Measurements from ENCODE around the gene GADL1. TPM values are rescaled to one million over a fixed set of nuclear protein-coding genes. Genes with fewer than 3 reads are reported as not detected.
A peak's percentile ranks its signal among the peaks of the same experiment; 100 is the strongest.

GADL1 gene
- total and polyA plus RNA-seq, 2 experiments from 2014 or later: 13.5 to 16.9 TPM

GRCh38 chr3:30934208-30934550 lies 39.7 kb upstream of the GADL1 start:
- peaks cover 5% of the 10 kb centered on the region for H3K4me1 ChIP-seq (ENCODE audit: low read depth)
- TF ChIP-seq CTCF (IDR thresholded peaks at IDR 0.05; ENCODE audit: low read depth, low read length): peak; percentile 66
- no peaks in the 10 kb centered on the region for H3K9me3 ChIP-seq (ENCODE audit: low read depth)
- no peaks in the 10 kb centered on the region for H3K36me3 ChIP-seq
- H3K27me3 ChIP-seq: no peaks in the 10 kb centered on the region
- DNase-seq (ENCODE audit: low read depth in 1 of 2, low spot score in 1 of 2): peak; percentile 55 to 73
- no peak overlapping the region for H3K4me3 ChIP-seq
- H3K27ac ChIP-seq: no peak overlapping the region

- peaks cover 5% of the 10 kb centered on the region for H3K4me1 ChIP-seq (ENCODE audit: low read depth)
- H3K27me3 ChIP-seq: no peaks in the 10 kb centered on the region
- H3K9me3 ChIP-seq (ENCODE audit: low read depth): no peaks in the 10 kb centered on the region
- no peak overlapping the region for H3K27ac ChIP-seq
- no peak for DNase-seq (ENCODE audit: low read depth in 1 of 2, low spot score in 1 of 2)
- no peaks in the 10 kb centered on the region for H3K36me3 ChIP-seq
- no peak for TF ChIP-seq CTCF (IDR thresholded peaks at IDR 0.05; ENCODE audit: low read depth, low read length)
- H3K4me3 ChIP-seq: no peak overlapping the region
Observed at GRCh38 chr3:30933478-30934207, 39.2 kb upstream of the GADL1 start.

- no peak overlapping the region for H3K27ac ChIP-seq
- DNase-seq (ENCODE audit: low read depth in 1 of 2, low spot score in 1 of 2): no peak
- no peaks in the 10 kb centered on the region for H3K27me3 ChIP-seq
- H3K4me1 ChIP-seq (ENCODE audit: low read depth): peaks cover 5% of the 10 kb centered on the region
- H3K9me3 ChIP-seq (ENCODE audit: low read depth): no peaks in the 10 kb centered on the region
- TF ChIP-seq CTCF (IDR thresholded peaks at IDR 0.05; ENCODE audit: low read depth, low read length): no peak
- no peaks in the 10 kb centered on the region for H3K36me3 ChIP-seq
- H3K4me3 ChIP-seq: no peak overlapping the region
Observed at GRCh38 chr3:30932513-30933098, 38.1 kb upstream of the GADL1 start.

GRCh38 chr3:30924763-30925162 lies 30.3 kb upstream of the GADL1 start:
- no peak for TF ChIP-seq CTCF (IDR thresholded peaks at IDR 0.05; ENCODE audit: low read depth, low read length)

GRCh38 chr3:30919564-30919963 lies 25.1 kb upstream of the GADL1 start:
- no peak for TF ChIP-seq CTCF (IDR thresholded peaks at IDR 0.05; ENCODE audit: low read depth, low read length)
- Histone ChIP-seq H3K27ac (no peak overlapping the region), H3K9me3 (ENCODE audit: low read depth) (no peaks in the 10 kb centered on the region), H3K27me3 (no peaks in the 10 kb centered on the region), H3K4me1 (ENCODE audit: low read depth) (peaks cover 4% of the 10 kb centered on the region), H3K36me3 (no peaks in the 10 kb centered on the region), H3K4me3 (no peak overlapping the region)
- no peak for DNase-seq (ENCODE audit: low read depth in 1 of 2, low spot score in 1 of 2)

More at GRCh38 chr3:30924763-30925162, 30.3 kb upstream of the GADL1 start:
- Histone ChIP-seq H3K4me3 (no peak overlapping the region), H3K27ac (no peak overlapping the region), H3K27me3 (no peaks in the 10 kb centered on the region), H3K9me3 (ENCODE audit: low read depth) (no peaks in the 10 kb centered on the region), H3K36me3 (no peaks in the 10 kb centered on the region), H3K4me1 (ENCODE audit: low read depth) (no peaks in the 10 kb centered on the region)
- peak in 1 of 2 donors; percentile 7 for DNase-seq (ENCODE audit: low read depth in 1 of 2, low spot score in 1 of 2)

All from cardiac muscle cell (in vitro differentiated cells and primary cell).